Muscle of back (tissue), 11 donors: ENCODE data around the gene FAM107A. TPM values are rescaled to one million over a fixed set of nuclear protein-coding genes. Genes with fewer than 3 reads are reported as not detected.
"Not testable (repeated sequence)": the region's sequence is repeated elsewhere in the genome, so short reads cannot be mapped to it uniquely, and the experiment has no call there.

Source experiments
- DNase-seq, 3 donors: peaks; one replicate each; pipeline versions ENCODE4 v3.0.0 to v3.0.0-alpha.2; 2013
- polyA plus RNA-seq, 10 donors: library from polyadenylated mRNA; unstranded; fragments of 120-200 nt; gene quantifications; one replicate each; pipeline ENCODE4 v1.2.1, GENCODE V29; 2013; ENCODE audit not compliant: insufficient read length in 10 of 10

FAM107A gene
- polyA plus RNA-seq, 10 donors: 1.0 to 2.6 (median 1.2) TPM

- no peak for DNase-seq
Observed at GRCh38 chr3:58537412-58538301, 39.5 kb downstream of the FAM107A start.

GRCh38 chr3:58536501-58537411 lies 40.4 kb downstream of the FAM107A start, which contains the start of gene ACOX2:
TSS of gene ACOX2 (minus strand) at chr3:58537190. CDS start at chr3:58535106, 2,084 bp downstream.
- DNase-seq: peak; percentile 73 to 95 (median 89)

- DNase-seq: peak in 1 of 3 donors; percentile 29
Observed at GRCh38 chr3:58535531-58536500, 41.4 kb downstream of the FAM107A start.

GRCh38 chr3:58534592-58535494 lies 42.3 kb downstream of the FAM107A start:
- no peak for DNase-seq

GRCh38 chr3:58532794-58533220 lies 44.4 kb downstream of the FAM107A start:
- peak; percentile 52 to 79 (median 68) for DNase-seq

- no peak for DNase-seq
Observed at GRCh38 chr3:58531956-58532355, 45.2 kb downstream of the FAM107A start.

- no peak for DNase-seq
Observed at GRCh38 chr3:58531555-58531954, 45.6 kb downstream of the FAM107A start.

- no peak for DNase-seq
Observed at GRCh38 chr3:58530354-58530865, 46.8 kb downstream of the FAM107A start.

- DNase-seq: peak in 2 of 3 donors; percentile 35 to 59
Observed at GRCh38 chr3:58529516-58530353, 47.5 kb downstream of the FAM107A start.

- peak; percentile 24 to 36 (median 29) for DNase-seq
Observed at GRCh38 chr3:58528629-58529028, 48.6 kb downstream of the FAM107A start.

GRCh38 chr3:58527440-58527839 lies 49.8 kb downstream of the FAM107A start:
- DNase-seq: not testable (repeated sequence)

- DNase-seq: peak in 1 of 3 donors; percentile 65
Observed at GRCh38 chr3:58526515-58526957, 50.7 kb downstream of the FAM107A start.

GRCh38 chr3:58524326-58524888 lies 52.8 kb downstream of the FAM107A start:
- no peak for DNase-seq

GRCh38 chr3:58522759-58523425 lies 54.3 kb downstream of the FAM107A start:
- DNase-seq: no peak

GRCh38 chr3:58521917-58522631 lies 55.1 kb downstream of the FAM107A start:
- no peak for DNase-seq

- no peak for DNase-seq
Observed at GRCh38 chr3:58521336-58521670, 55.9 kb downstream of the FAM107A start.
